Measurements from ENCODE around the gene TMEM217.

DNA sequence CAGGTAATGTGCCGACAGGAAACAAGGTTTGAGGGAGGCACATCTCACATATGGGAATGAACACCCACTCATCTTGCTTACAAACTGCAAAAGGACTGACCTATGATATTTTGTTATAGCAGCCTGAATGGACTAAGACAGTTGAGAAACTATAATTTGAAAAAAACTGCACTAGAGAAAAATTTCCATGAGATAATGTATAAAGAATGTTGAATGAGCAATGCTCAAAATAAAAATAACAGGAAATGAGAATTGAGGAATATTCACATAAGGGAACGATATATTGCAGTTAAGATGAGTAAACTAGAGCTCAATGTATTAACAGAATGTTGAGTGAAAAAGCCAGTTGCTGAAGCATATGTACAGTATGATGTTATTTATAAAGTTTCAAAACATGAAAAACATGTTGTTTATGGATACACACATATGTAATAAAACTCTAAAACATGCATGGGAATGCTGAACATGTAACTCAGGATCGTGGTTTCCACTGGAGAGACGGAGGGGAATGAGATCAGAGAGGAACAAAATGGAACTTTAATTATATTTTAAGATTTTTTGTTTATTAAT lies 6.6 kb downstream of the TMEM217 start:
- TF ChIP-seq, protein P1, sequence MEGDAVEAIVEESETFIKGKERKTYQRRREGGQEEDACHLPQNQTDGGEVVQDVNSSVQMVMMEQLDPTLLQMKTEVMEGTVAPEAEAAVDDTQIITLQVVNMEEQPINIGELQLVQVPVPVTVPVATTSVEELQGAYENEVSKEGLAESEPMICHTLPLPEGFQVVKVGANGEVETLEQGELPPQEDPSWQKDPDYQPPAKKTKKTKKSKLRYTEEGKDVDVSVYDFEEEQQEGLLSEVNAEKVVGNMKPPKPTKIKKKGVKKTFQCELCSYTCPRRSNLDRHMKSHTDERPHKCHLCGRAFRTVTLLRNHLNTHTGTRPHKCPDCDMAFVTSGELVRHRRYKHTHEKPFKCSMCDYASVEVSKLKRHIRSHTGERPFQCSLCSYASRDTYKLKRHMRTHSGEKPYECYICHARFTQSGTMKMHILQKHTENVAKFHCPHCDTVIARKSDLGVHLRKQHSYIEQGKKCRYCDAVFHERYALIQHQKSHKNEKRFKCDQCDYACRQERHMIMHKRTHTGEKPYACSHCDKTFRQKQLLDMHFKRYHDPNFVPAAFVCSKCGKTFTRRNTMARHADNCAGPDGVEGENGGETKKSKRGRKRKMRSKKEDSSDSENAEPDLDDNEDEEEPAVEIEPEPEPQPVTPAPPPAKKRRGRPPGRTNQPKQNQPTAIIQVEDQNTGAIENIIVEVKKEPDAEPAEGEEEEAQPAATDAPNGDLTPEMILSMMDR (IDR thresholded peaks at IDR 0.05; ENCODE audit: low read length) = no peak
- no peak for TF ChIP-seq EZH2 (IDR thresholded peaks at IDR 0.05; ENCODE audit: borderline replicate concordance, low read length)

Data from OCI-LY1 (cell line).